Bronchial epithelial cell (primary cell): ENCODE data around the gene TK2. TPM values are rescaled to one million over a fixed set of nuclear protein-coding genes. Genes with fewer than 3 reads are reported as not detected.
A peak's percentile ranks its signal among the peaks of the same experiment; 100 is the strongest.

Experiments used
- DNase-seq: peaks from one replicate; pipeline ENCODE4 v3.0.0-alpha.2; 2010; ENCODE audit warnings: low read depth
- FAIRE-seq: peaks from 2 replicates; lab custom pipeline; 2011; peaks lifted over from hg19 to GRCh38; lab: Jason Lieb, UNC
- H3K27me3 ChIP-seq: 2 replicates; pipeline ENCODE4 v1.5.1; 2011; ENCODE audit warnings: low read length; ENCODE audit not compliant: control insufficient read depth, insufficient read depth
- H3K36me3 ChIP-seq: 2 replicates; pipeline ENCODE4 v1.5.1; 2011; ENCODE audit warnings: low read length; ENCODE audit not compliant: control insufficient read depth, insufficient read depth
- H3K4me3 ChIP-seq: 2 replicates; pipeline ENCODE4 v1.5.1; 2011; ENCODE audit warnings: mild to moderate bottlenecking, low read depth, low read length, control low read depth
- CTCF ChIP-seq: IDR thresholded peaks from 2 replicates; pipeline ENCODE4 v1.5.1; 2011; ENCODE audit warnings: mild to moderate bottlenecking, moderate library complexity, low read length, control low read depth, inconsistent platforms; ENCODE audit not compliant: insufficient read depth, severe bottlenecking
- total RNA-seq: library from RNA; depleted of rRNA; stranded (reverse); fragments of >200 nt; gene quantifications from 2 replicates; pipeline ENCODE4 v1.2.1, GENCODE V29; 2014

TK2 gene
- total RNA-seq, 1 donor from 2014 or later: 8.7 TPM

GRCh38 chr16:66513111-66513723 is 36.7 kb downstream of the TK2 start:
- Histone ChIP-seq H3K4me3 (no peak overlapping the region), H3K27me3 (no peaks in the 10 kb centered on the region), H3K36me3 (no peaks in the 10 kb centered on the region)
- TF ChIP-seq CTCF: no peak
- DNase-seq: peak; percentile 47
- peak; percentile 43 for FAIRE-seq

GRCh38 chr16:66512272-66513110 is 37.4 kb downstream of the TK2 start:
- TF ChIP-seq CTCF: no peak
- DNase-seq (peak; percentile 66), FAIRE-seq (no peak)
- no peak overlapping the region for H3K4me3 ChIP-seq
- H3K36me3 ChIP-seq: no peaks in the 10 kb centered on the region
- H3K27me3 ChIP-seq: no peaks in the 10 kb centered on the region

GRCh38 chr16:66511602-66512271 is 38.2 kb downstream of the TK2 start:
- peak; percentile 81 for DNase-seq
- FAIRE-seq: peak; percentile 88
- TF ChIP-seq CTCF: no peak

GRCh38 chr16:66510711-66511601 is 39.0 kb downstream of the TK2 start:
- FAIRE-seq: no peak
- Histone ChIP-seq H3K36me3 (no peaks in the 10 kb centered on the region), H3K27me3 (no peaks in the 10 kb centered on the region), H3K4me3 (no peak overlapping the region)
- no peak for TF ChIP-seq CTCF
- DNase-seq: no peak

More at GRCh38 chr16:66511602-66512271, 38.2 kb downstream of the TK2 start:
- no peaks in the 10 kb centered on the region for H3K36me3 ChIP-seq
- no peak overlapping the region for H3K4me3 ChIP-seq
- H3K27me3 ChIP-seq: no peaks in the 10 kb centered on the region

GRCh38 chr16:66510298-66510697 is 39.6 kb downstream of the TK2 start:
- TF ChIP-seq CTCF: no peak
- Histone ChIP-seq H3K27me3 (no peaks in the 10 kb centered on the region), H3K4me3 (no peak overlapping the region), H3K36me3 (no peaks in the 10 kb centered on the region)
- DNase-seq (no peak), FAIRE-seq (no peak)
